Activated CD8-positive, alpha-beta memory T cell treated with anti-CD3 and anti-CD28 coated beads, Interleukin-2, amount 50 U/mL, for 24 hours (primary cell): Measurements from ENCODE around the gene ALPP.
"Not testable (repeated sequence)": the region's sequence is repeated elsewhere in the genome, so short reads cannot be mapped to it uniquely, and the experiment has no call there.

ENCODE experiments used
- DNase-seq: peaks from one replicate; pipeline ENCODE4 v3.0.0-alpha.2; 2020; ENCODE audit errors: extremely low read depth

Gene ALPP

GRCh38 chr2:232363784-232364615 is 14.6 kb upstream of the ALPP start:
- no peak for DNase-seq

- DNase-seq: not testable (repeated sequence)
Observed at GRCh38 chr2:232364806-232365594, 13.6 kb upstream of the ALPP start.

GRCh38 chr2:232365621-232366321 is 12.8 kb upstream of the ALPP start:
- DNase-seq: no peak

GRCh38 chr2:232366461-232366860 is 12.1 kb upstream of the ALPP start:
- not testable (repeated sequence) for DNase-seq

GRCh38 chr2:232367016-232367415 is 11.5 kb upstream of the ALPP start:
- DNase-seq: no peak

GRCh38 chr2:232367591-232368233 is 10.8 kb upstream of the ALPP start:
- no peak for DNase-seq

GRCh38 chr2:232368311-232368731 is 10.2 kb upstream of the ALPP start:
- no peak for DNase-seq

- DNase-seq: no peak
Observed at GRCh38 chr2:232369126-232369951, 9.2 kb upstream of the ALPP start.

- not testable (repeated sequence) for DNase-seq
Observed at GRCh38 chr2:232370007-232370406, 8.5 kb upstream of the ALPP start.

- DNase-seq: no peak
Observed at GRCh38 chr2:232372231-232373208, 6.0 kb upstream of the ALPP start.

GRCh38 chr2:232374356-232374755 is 4.2 kb upstream of the ALPP start:
- DNase-seq: no peak

- DNase-seq: no peak
Observed at GRCh38 chr2:232375164-232375563, 3.4 kb upstream of the ALPP start.

- no peak for DNase-seq
Observed at GRCh38 chr2:232376260-232376659, 2.3 kb upstream of the ALPP start.

- no peak for DNase-seq
Observed at GRCh38 chr2:232376713-232377112, 1.8 kb upstream of the ALPP start.

- no peak for DNase-seq
Observed at GRCh38 chr2:232377319-232377718, 1.2 kb upstream of the ALPP start.

GRCh38 chr2:232377841-232378734 is 463 bp upstream of the ALPP start:
- DNase-seq: no peak

GRCh38 chr2:232379610-232380590 is 1.3 kb downstream of the ALPP start:
- not testable (repeated sequence) for DNase-seq
